GM12878 (cell line): ENCODE results near the gene LRRN2.

Source experiments
- BACH1 ChIP-seq: fragments of 450-650 bp; IDR thresholded peaks from 2 replicates; pipeline ENCODE4 v1.6.1; 2017; ENCODE audit warnings: mild to moderate bottlenecking, borderline replicate concordance
- CHD4 ChIP-seq: fragments of 200-600 bp; sonication (generic); IDR thresholded peaks from 2 replicates; pipeline ENCODE4 v1.6.1; 2016; ENCODE audit warnings: mild to moderate bottlenecking
- EZH2 ChIP-seq: IDR thresholded peaks from 2 replicates; pipeline ENCODE4 v1.6.1; 2012; ENCODE audit warnings: low read depth, mild to moderate bottlenecking, control low read depth, inconsistent platforms, low read length, borderline replicate concordance; ENCODE audit not compliant: control insufficient read depth
- JUND ChIP-seq: IDR thresholded peaks from 2 replicates; pipeline ENCODE4 v1.6.1; 2012; ENCODE audit warnings: low read depth, mild to moderate bottlenecking, low read length, improper control_type of control experiment, moderate library complexity
- LARP7 ChIP-seq: fragments of 450-650 bp; IDR thresholded peaks from 2 replicates; pipeline ENCODE4 v1.6.1; 2017; ENCODE audit warnings: mild to moderate bottlenecking
- MTA3 ChIP-seq: IDR thresholded peaks from 2 replicates; pipeline ENCODE4 v1.6.1; 2012; ENCODE audit warnings: low read length, inconsistent platforms, borderline replicate concordance

DNA sequence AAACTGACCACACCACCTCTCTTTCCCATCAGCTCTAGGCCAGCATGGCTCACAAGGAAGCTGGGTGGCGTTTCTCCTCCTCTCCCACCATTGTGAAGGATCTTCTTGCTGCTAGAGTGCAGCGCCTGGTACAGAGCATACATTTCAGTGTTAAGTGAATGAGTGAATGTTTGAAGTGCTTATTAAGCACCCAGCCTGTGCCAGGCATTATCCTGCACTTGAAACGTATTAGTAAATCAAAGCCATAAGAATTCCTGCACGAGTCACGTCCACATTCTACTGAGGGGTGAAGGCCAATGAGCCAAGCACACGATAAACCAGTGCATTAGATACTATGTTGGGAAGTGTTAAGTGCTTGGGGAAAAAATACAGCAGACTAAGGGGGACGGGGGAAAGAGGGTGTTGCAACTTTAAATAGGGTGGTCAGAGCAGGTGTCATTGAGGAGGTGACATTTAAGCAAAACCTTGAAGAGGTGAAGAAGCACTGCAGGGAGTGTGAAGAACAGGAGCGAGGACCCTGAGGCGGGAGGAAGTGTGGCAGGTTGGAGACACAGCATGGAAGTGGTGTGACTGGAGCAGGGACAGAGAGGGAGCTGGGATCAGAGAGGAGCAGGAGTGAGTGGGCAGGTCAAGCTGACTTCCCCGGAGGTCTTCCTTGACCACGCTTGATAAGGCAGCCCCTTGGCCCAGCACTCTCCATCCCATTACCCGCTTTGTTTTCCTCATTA, 48.5 kb upstream of the LRRN2 start:
- TF ChIP-seq EZH2 (no peak), CHD4 (no peak), BACH1 (no peak), JUND (no peak), LARP7 (no peak), MTA3 (no peak)
